Activated T-cell treated with anti-CD3 and anti-CD28 coated beads for 4 hours (primary cell): ENCODE results near the gene IGF2.

ENCODE experiments used
- DNase-seq: peaks from one replicate; pipeline ENCODE4 v3.0.0-alpha.2; 2020

IGF2 gene

GRCh38 chr11:2090172-2091111, 48.7 kb downstream of the IGF2 start:
- no peak for DNase-seq

- no peak for DNase-seq
Measured at GRCh38 chr11:2089536-2090165, 49.5 kb downstream of the IGF2 start.

- no peak for DNase-seq
Measured at GRCh38 chr11:2088746-2089535, 50.2 kb downstream of the IGF2 start.

GRCh38 chr11:2088284-2088683, 50.9 kb downstream of the IGF2 start:
- DNase-seq: no peak

GRCh38 chr11:2086239-2087040, 52.7 kb downstream of the IGF2 start:
- DNase-seq: no peak

GRCh38 chr11:2085251-2086066, 53.7 kb downstream of the IGF2 start:
- no peak for DNase-seq

- DNase-seq: no peak
Measured at GRCh38 chr11:2084721-2085120, 54.5 kb downstream of the IGF2 start.
